ENCODE results near the gene THAP3.

DNA sequence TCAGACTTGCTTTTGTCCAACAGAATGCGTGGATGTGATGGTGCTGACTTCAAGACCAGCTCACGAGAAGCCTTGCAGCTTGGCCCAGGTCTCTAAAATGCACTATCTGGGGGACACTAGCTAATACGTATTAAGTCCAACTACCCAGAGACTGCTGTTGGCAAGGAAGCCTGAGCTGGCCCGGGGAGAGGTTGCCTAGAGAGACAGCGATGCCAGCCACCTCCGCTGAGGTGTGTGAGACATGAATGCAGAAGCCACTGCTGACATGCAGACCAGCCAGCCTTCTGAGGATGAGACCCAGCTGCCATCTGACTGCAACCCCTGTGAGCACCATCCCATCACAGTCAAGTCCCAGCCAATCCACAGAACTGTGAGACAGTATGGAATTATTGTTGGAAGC is 32.5 kb downstream of the THAP3 start:
- TF ChIP-seq, protein P1, sequence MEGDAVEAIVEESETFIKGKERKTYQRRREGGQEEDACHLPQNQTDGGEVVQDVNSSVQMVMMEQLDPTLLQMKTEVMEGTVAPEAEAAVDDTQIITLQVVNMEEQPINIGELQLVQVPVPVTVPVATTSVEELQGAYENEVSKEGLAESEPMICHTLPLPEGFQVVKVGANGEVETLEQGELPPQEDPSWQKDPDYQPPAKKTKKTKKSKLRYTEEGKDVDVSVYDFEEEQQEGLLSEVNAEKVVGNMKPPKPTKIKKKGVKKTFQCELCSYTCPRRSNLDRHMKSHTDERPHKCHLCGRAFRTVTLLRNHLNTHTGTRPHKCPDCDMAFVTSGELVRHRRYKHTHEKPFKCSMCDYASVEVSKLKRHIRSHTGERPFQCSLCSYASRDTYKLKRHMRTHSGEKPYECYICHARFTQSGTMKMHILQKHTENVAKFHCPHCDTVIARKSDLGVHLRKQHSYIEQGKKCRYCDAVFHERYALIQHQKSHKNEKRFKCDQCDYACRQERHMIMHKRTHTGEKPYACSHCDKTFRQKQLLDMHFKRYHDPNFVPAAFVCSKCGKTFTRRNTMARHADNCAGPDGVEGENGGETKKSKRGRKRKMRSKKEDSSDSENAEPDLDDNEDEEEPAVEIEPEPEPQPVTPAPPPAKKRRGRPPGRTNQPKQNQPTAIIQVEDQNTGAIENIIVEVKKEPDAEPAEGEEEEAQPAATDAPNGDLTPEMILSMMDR (IDR thresholded peaks at IDR 0.05; ENCODE audit: borderline replicate concordance, extremely low read depth, low read length, poor library complexity, severe bottlenecking) = no peak
- TF ChIP-seq EZH2 (IDR thresholded peaks at IDR 0.05; ENCODE audit: borderline replicate concordance, low read depth, low read length, severe bottlenecking) = no peak

All from DND-41 (cell line).